Measurements from ENCODE around the gene RETREG1.

The RETREG1 gene

DNA sequence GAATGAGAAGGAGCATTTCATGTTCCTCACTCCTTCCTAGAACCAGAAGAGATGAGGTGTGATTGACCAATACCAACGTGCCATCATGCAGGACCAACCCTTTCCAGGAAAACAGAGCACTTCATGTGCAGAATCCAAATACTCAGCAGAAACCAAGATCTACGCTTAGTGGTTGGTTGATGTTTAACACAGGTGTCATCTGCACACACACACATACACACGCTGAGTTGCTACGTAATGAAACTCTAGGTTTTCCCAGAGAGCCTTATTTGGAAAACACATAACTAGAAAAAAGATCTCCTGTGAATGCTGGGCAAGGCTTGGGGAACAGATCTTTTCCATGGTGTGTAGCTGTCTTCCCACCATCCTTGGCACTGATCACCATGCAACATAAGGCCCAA, 130.1 kb downstream of the RETREG1 start:
- Histone ChIP-seq H3K14ac (ENCODE audit: low read length) (no peak overlapping the region), H4K8ac (ENCODE audit: low read depth, low read length) (no peak overlapping the region), H2AK5ac (ENCODE audit: low read depth, low read length) (no peak overlapping the region), H3K4me1 (ENCODE audit: control insufficient read depth in 2 of 2, insufficient read depth in 1 of 2, low read depth in 1 of 2, low read length in 2 of 2) (no peaks in the 10 kb centered on the region), H3K9me3 (replicated peaks in 1 of 2; ENCODE audit: control insufficient read depth in 2 of 2, insufficient read depth in 1 of 2, low read depth in 1 of 2, low read length in 2 of 2) (no peaks in the 10 kb centered on the region), H2BK15ac (ENCODE audit: low read length) (no peak overlapping the region), H2BK120ac (ENCODE audit: low read depth, low read length) (no peak overlapping the region), H4K91ac (ENCODE audit: low read depth, low read length, poor library complexity) (no peak overlapping the region), H3K27ac (replicated peaks; ENCODE audit: low read length) (no peak overlapping the region), H2BK12ac (ENCODE audit: low read length) (no peak overlapping the region), H3K4me3 (ENCODE audit: low read length in 2 of 2) (no peak overlapping the region), H3K4ac (ENCODE audit: low read length) (no peak overlapping the region), H3K9ac (ENCODE audit: low read depth, low read length, poor library complexity) (no peak overlapping the region), H3K18ac (ENCODE audit: low read length) (no peak overlapping the region), H3K23ac (ENCODE audit: low read depth, low read length, poor library complexity) (no peak overlapping the region), H3K79me1 (ENCODE audit: low read depth, low read length) (no peaks in the 10 kb centered on the region), H2AFZ (ENCODE audit: low read length) (no peak overlapping the region), H3K4me2 (ENCODE audit: insufficient read depth, low read length, poor library complexity, severe bottlenecking) (no peak overlapping the region), H3K27me3 (ENCODE audit: control insufficient read depth in 3 of 3, insufficient read depth in 3 of 3, low read depth in 1 of 3, low read length in 3 of 3) (peaks cover 0 to 8% (median 0%) of the 10 kb centered on the region in 3 experiments), H2BK5ac (ENCODE audit: low read length) (no peak overlapping the region), H3K36me3 (replicated peaks in 1 of 2; ENCODE audit: control insufficient read depth in 2 of 2, insufficient read depth in 2 of 2, low read length in 2 of 2) (no peaks in the 10 kb centered on the region)
- no peak for DNase-seq (ENCODE audit: low spot score)
- WGBS, 2 donors (ENCODE audit: extremely low coverage in 2 of 2, insufficient read length in 2 of 2, insufficient replicate concordance in 1 of 2), result no CpG with 5 or more reads among the region's 4 CpGs

DNA sequence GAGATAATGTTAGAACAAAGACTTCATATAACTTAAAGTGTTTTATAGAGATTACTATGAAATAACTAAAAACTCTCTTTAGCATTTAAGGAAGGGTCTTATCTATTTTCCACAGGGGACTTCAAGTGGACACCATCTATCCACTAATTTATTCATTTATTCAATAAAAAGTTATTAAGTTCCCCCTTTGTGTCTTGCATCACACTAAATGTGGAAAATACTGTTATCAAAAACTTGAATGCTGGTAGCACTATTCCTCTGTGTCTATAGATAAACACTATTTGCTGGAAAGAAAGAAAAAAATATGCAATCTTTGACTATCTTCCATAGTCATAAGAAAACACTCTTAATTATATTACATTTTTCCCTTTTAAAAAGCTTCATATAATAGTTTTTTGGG, 131.1 kb downstream of the RETREG1 start:
- Histone ChIP-seq H3K4me2 (ENCODE audit: insufficient read depth, low read length, poor library complexity, severe bottlenecking) (no peak overlapping the region), H3K4me1 (ENCODE audit: control insufficient read depth in 2 of 2, insufficient read depth in 1 of 2, low read depth in 1 of 2, low read length in 2 of 2) (no peaks in the 10 kb centered on the region), H3K4me3 (ENCODE audit: low read length in 2 of 2) (no peak overlapping the region), H4K91ac (ENCODE audit: low read depth, low read length, poor library complexity) (no peak overlapping the region), H3K23ac (ENCODE audit: low read depth, low read length, poor library complexity) (no peak overlapping the region), H3K14ac (ENCODE audit: low read length) (no peak overlapping the region), H2BK5ac (ENCODE audit: low read length) (no peak overlapping the region), H3K27me3 (ENCODE audit: control insufficient read depth in 3 of 3, insufficient read depth in 3 of 3, low read depth in 1 of 3, low read length in 3 of 3) (peaks cover 0 to 4% (median 0%) of the 10 kb centered on the region in 3 experiments), H3K9me3 (replicated peaks in 1 of 2; ENCODE audit: control insufficient read depth in 2 of 2, insufficient read depth in 1 of 2, low read depth in 1 of 2, low read length in 2 of 2) (no peaks in the 10 kb centered on the region), H2BK12ac (ENCODE audit: low read length) (no peak overlapping the region), H3K4ac (ENCODE audit: low read length) (no peak overlapping the region), H2BK120ac (ENCODE audit: low read depth, low read length) (no peak overlapping the region), H3K9ac (ENCODE audit: low read depth, low read length, poor library complexity) (no peak overlapping the region), H3K36me3 (replicated peaks in 1 of 2; ENCODE audit: control insufficient read depth in 2 of 2, insufficient read depth in 2 of 2, low read length in 2 of 2) (no peaks in the 10 kb centered on the region), H3K27ac (replicated peaks; ENCODE audit: low read length) (no peak overlapping the region), H4K8ac (ENCODE audit: low read depth, low read length) (no peak overlapping the region), H2AK5ac (ENCODE audit: low read depth, low read length) (no peak overlapping the region), H2AFZ (ENCODE audit: low read length) (no peak overlapping the region), H3K79me1 (ENCODE audit: low read depth, low read length) (no peaks in the 10 kb centered on the region), H3K18ac (ENCODE audit: low read length) (no peak overlapping the region), H2BK15ac (ENCODE audit: low read length) (no peak overlapping the region)
- no peak for DNase-seq (ENCODE audit: low spot score)

DNA sequence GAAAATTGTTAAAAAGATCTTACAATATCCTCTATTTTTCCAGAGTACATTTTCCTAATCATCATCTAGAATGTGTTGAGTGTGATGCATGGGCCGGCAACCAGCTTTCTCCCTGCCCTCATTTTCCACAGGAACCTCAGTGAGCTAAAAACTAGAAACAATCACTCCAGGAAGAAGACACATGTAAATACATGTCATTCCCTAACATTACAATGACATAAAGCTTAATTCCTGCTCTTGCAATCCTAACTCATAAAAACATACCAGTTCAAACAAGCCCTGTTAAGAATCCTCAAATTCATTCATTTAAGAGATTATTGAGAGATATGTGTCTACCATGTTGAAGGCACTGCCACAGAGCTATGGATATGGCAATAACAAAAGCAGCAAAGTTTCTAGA, 132.7 kb downstream of the RETREG1 start:
- H2AFZ ChIP-seq (ENCODE audit: low read length), result no peak overlapping the region
- H4K91ac ChIP-seq (ENCODE audit: low read depth, low read length, poor library complexity), result no peak overlapping the region
- DNase-seq (ENCODE audit: low spot score), result no peak
- peaks cover 0 to 3% of the 10 kb centered on the region in 2 donors for H3K9me3 ChIP-seq (replicated peaks in 1 of 2; ENCODE audit: control insufficient read depth in 2 of 2, insufficient read depth in 1 of 2, low read depth in 1 of 2, low read length in 2 of 2)
- H4K8ac ChIP-seq (ENCODE audit: low read depth, low read length), result no peak overlapping the region
- no peaks in the 10 kb centered on the region for H3K36me3 ChIP-seq (replicated peaks in 1 of 2; ENCODE audit: control insufficient read depth in 2 of 2, insufficient read depth in 2 of 2, low read length in 2 of 2)
- no peak overlapping the region for H2BK15ac ChIP-seq (ENCODE audit: low read length)
- no peak overlapping the region for H3K27ac ChIP-seq (replicated peaks; ENCODE audit: low read length)
- WGBS, 2 donors (ENCODE audit: extremely low coverage in 2 of 2, insufficient read length in 2 of 2, insufficient replicate concordance in 1 of 2), result no CpG with 5 or more reads among the region's 1 CpG
- no peaks in the 10 kb centered on the region for H3K79me1 ChIP-seq (ENCODE audit: low read depth, low read length)
- no peak overlapping the region for H3K18ac ChIP-seq (ENCODE audit: low read length)
- H3K23ac ChIP-seq (ENCODE audit: low read depth, low read length, poor library complexity), result no peak overlapping the region
- no peak overlapping the region for H2AK5ac ChIP-seq (ENCODE audit: low read depth, low read length)
- H3K27me3 ChIP-seq (ENCODE audit: control insufficient read depth in 3 of 3, insufficient read depth in 3 of 3, low read depth in 1 of 3, low read length in 3 of 3), result peaks cover 0 to 3% (median 0%) of the 10 kb centered on the region in 3 experiments
- no peak overlapping the region for H3K4me3 ChIP-seq (ENCODE audit: low read length in 2 of 2)
- no peak overlapping the region for H2BK12ac ChIP-seq (ENCODE audit: low read length)
- H3K4me2 ChIP-seq (ENCODE audit: insufficient read depth, low read length, poor library complexity, severe bottlenecking), result no peak overlapping the region
- H2BK5ac ChIP-seq (ENCODE audit: low read length), result no peak overlapping the region
- no peak overlapping the region for H3K9ac ChIP-seq (ENCODE audit: low read depth, low read length, poor library complexity)
- H3K4ac ChIP-seq (ENCODE audit: low read length), result no peak overlapping the region
- no peak overlapping the region for H2BK120ac ChIP-seq (ENCODE audit: low read depth, low read length)
- H3K14ac ChIP-seq (ENCODE audit: low read length), result no peak overlapping the region
- no peaks in the 10 kb centered on the region for H3K4me1 ChIP-seq (ENCODE audit: control insufficient read depth in 2 of 2, insufficient read depth in 1 of 2, low read depth in 1 of 2, low read length in 2 of 2)

DNA sequence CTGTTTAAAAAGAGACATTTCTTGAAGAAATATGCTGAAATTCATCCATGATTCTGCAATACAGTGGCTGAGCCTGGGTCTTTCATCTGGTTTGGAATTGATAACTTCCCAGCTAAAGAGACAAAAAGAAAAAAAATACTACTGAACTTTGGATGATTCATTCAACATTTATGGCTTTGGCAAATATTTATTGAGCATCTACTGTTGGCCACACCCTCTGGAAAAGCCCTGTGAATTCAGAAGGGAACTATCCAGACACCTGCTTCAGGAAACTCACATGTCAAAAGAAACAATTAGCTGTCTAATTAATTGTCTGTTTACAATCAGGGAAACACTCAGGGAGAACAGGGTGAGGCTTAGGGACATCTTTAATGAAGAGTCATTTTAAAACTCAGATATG, 133.4 kb downstream of the RETREG1 start:
- Histone ChIP-seq H3K9ac (ENCODE audit: low read depth, low read length, poor library complexity) (no peak overlapping the region), H3K27me3 (ENCODE audit: control insufficient read depth in 3 of 3, insufficient read depth in 3 of 3, low read depth in 1 of 3, low read length in 3 of 3) (peaks cover 0 to 3% (median 0%) of the 10 kb centered on the region in 3 experiments), H3K4me3 (ENCODE audit: low read length in 2 of 2) (no peak overlapping the region), H2AFZ (ENCODE audit: low read length) (no peak overlapping the region), H2BK120ac (ENCODE audit: low read depth, low read length) (no peak overlapping the region), H3K4me2 (ENCODE audit: insufficient read depth, low read length, poor library complexity, severe bottlenecking) (no peak overlapping the region), H2BK12ac (ENCODE audit: low read length) (no peak overlapping the region), H3K14ac (ENCODE audit: low read length) (no peak overlapping the region), H3K27ac (replicated peaks; ENCODE audit: low read length) (no peak overlapping the region), H3K4ac (ENCODE audit: low read length) (no peak overlapping the region), H2BK15ac (ENCODE audit: low read length) (no peak overlapping the region), H3K4me1 (ENCODE audit: control insufficient read depth in 2 of 2, insufficient read depth in 1 of 2, low read depth in 1 of 2, low read length in 2 of 2) (no peaks in the 10 kb centered on the region), H2AK5ac (ENCODE audit: low read depth, low read length) (no peak overlapping the region), H3K23ac (ENCODE audit: low read depth, low read length, poor library complexity) (no peak overlapping the region), H3K79me1 (ENCODE audit: low read depth, low read length) (no peaks in the 10 kb centered on the region), H3K9me3 (replicated peaks in 1 of 2; ENCODE audit: control insufficient read depth in 2 of 2, insufficient read depth in 1 of 2, low read depth in 1 of 2, low read length in 2 of 2) (peaks cover 0 to 3% of the 10 kb centered on the region in 2 donors), H3K36me3 (replicated peaks in 1 of 2; ENCODE audit: control insufficient read depth in 2 of 2, insufficient read depth in 2 of 2, low read length in 2 of 2) (no peaks in the 10 kb centered on the region), H4K8ac (ENCODE audit: low read depth, low read length) (no peak overlapping the region), H3K18ac (ENCODE audit: low read length) (no peak overlapping the region), H2BK5ac (ENCODE audit: low read length) (no peak overlapping the region), H4K91ac (ENCODE audit: low read depth, low read length, poor library complexity) (no peak overlapping the region)
- DNase-seq (ENCODE audit: low spot score), result no peak
